ENCODE results near the gene DGKD. TPM values are rescaled to one million over a fixed set of nuclear protein-coding genes. Genes with fewer than 3 reads are reported as not detected.
A peak's percentile ranks its signal among the peaks of the same experiment; 100 is the strongest.

Gene DGKD
- total RNA-seq, 1 donor from 2014 or later: 69.3 TPM

- ATAC-seq: peak; percentile 67 to 71
- TF ChIP-seq CTCF (IDR thresholded peaks at IDR 0.05): no peak
- no peaks in the 10 kb centered on the region for H3K27me3 ChIP-seq (ENCODE audit: low read depth)
- peak overlapping the region; percentile 74 for H3K27ac ChIP-seq
- no peaks in the 10 kb centered on the region for H3K9me3 ChIP-seq
- intact Hi-C loops (cut with DNase I): no loop called here
- DNase-seq: peak; percentile 66
- no peak overlapping the region for H3K4me3 ChIP-seq
- peaks cover 24% of the 10 kb centered on the region for H3K4me1 ChIP-seq
- peaks cover 73% of the 10 kb centered on the region for H3K36me3 ChIP-seq
These were observed 127.3 kb downstream of the DGKD start for GRCh38 chr2:233481368-233482142.

GRCh38 chr2:233482616-233483015 lies 128.3 kb downstream of the DGKD start:
- no peaks in the 10 kb centered on the region for H3K9me3 ChIP-seq
- no peaks in the 10 kb centered on the region for H3K27me3 ChIP-seq (ENCODE audit: low read depth)
- intact Hi-C loops (cut with DNase I): no loop called here
- H3K36me3 ChIP-seq: peaks cover 69% of the 10 kb centered on the region
- ATAC-seq (no peak), DNase-seq (peak; percentile 46)
- H3K4me3 ChIP-seq: no peak overlapping the region
- peaks cover 28% of the 10 kb centered on the region for H3K4me1 ChIP-seq
- no peak for TF ChIP-seq CTCF (IDR thresholded peaks at IDR 0.05)
- H3K27ac ChIP-seq: peak overlapping the region; percentile 74

- intact Hi-C loops (cut with DNase I): no loop called here
- TF ChIP-seq CTCF (IDR thresholded peaks at IDR 0.05): no peak
- Histone ChIP-seq H3K4me1 (peaks cover 19% of the 10 kb centered on the region), H3K4me3 (no peak overlapping the region), H3K27ac (peak overlapping the region; percentile 78), H3K27me3 (ENCODE audit: low read depth) (no peaks in the 10 kb centered on the region), H3K36me3 (peaks cover 77% of the 10 kb centered on the region), H3K9me3 (no peaks in the 10 kb centered on the region)
- ATAC-seq (no peak), DNase-seq (no peak)
These were observed 131.4 kb downstream of the DGKD start for GRCh38 chr2:233485726-233486125.

GRCh38 chr2:233486357-233486756 lies 132.1 kb downstream of the DGKD start:
- Histone ChIP-seq H3K9me3 (no peaks in the 10 kb centered on the region), H3K4me3 (no peak overlapping the region), H3K27ac (peak overlapping the region; percentile 78), H3K27me3 (ENCODE audit: low read depth) (no peaks in the 10 kb centered on the region), H3K36me3 (peaks cover 83% of the 10 kb centered on the region), H3K4me1 (peaks cover 19% of the 10 kb centered on the region)
- DNase-seq: no peak
- intact Hi-C loops (cut with DNase I): no loop called here
- no peak for ATAC-seq
- TF ChIP-seq CTCF (IDR thresholded peaks at IDR 0.05): no peak

GRCh38 chr2:233486778-233487552 lies 132.7 kb downstream of the DGKD start:
- no peaks in the 10 kb centered on the region for H3K27me3 ChIP-seq (ENCODE audit: low read depth)
- no peak overlapping the region for H3K4me3 ChIP-seq
- H3K36me3 ChIP-seq: peaks cover 89% of the 10 kb centered on the region
- intact Hi-C loops (cut with DNase I): no loop called here
- no peak for TF ChIP-seq CTCF (IDR thresholded peaks at IDR 0.05)
- peak overlapping the region; percentile 78 for H3K27ac ChIP-seq
- DNase-seq: peak; percentile 48
- H3K9me3 ChIP-seq: no peaks in the 10 kb centered on the region
- H3K4me1 ChIP-seq: peaks cover 19% of the 10 kb centered on the region
- ATAC-seq: peak; percentile 76 to 81

Measured in lower lobe of right lung (tissue), 2 donors.